Kidney (tissue), 14 donors: ENCODE measurements around the gene RPA1. TPM values are rescaled to one million over a fixed set of nuclear protein-coding genes. Genes with fewer than 3 reads are reported as not detected.

Experiments used
- DNase-seq, 5 donors: peaks; one replicate each; pipeline ENCODE4 v3.0.0-alpha.2; 2013 to 2020
- FAIRE-seq: peaks from 2 replicates; lab custom pipeline; 2012; peaks lifted over from hg19 to GRCh38; lab: Jason Lieb, UNC
- H3K27ac ChIP-seq, 2 donors: one replicate each; pipeline ENCODE4 v1.7.0; 2013; ENCODE audit warnings: low read depth in 2 of 2, low read length in 2 of 2, inconsistent platforms in 1 of 2
- H3K27me3 ChIP-seq: one replicate; pipeline ENCODE4 v1.7.1; 2013; ENCODE audit warnings: low read length, inconsistent platforms; ENCODE audit not compliant: control insufficient read depth, insufficient read depth
- H3K36me3 ChIP-seq, 3 donors: one replicate each; pipeline versions ENCODE4 v1.7.0 to v1.7.1; 2013; ENCODE audit warnings: low read length in 3 of 3, control low read depth in 1 of 3, inconsistent platforms in 1 of 3; ENCODE audit not compliant: insufficient read depth in 3 of 3, control insufficient read depth in 2 of 3
- H3K4me1 ChIP-seq, 3 donors: one replicate each; pipeline versions ENCODE4 v1.7.0 to v1.7.1; 2013; ENCODE audit warnings: low read length in 3 of 3, inconsistent platforms in 1 of 3, low read depth in 1 of 3; ENCODE audit not compliant: control insufficient read depth in 2 of 3, insufficient read depth in 2 of 3
- H3K4me3 ChIP-seq, 3 donors: one replicate each; pipeline versions ENCODE4 v1.7.0 to v1.8.1; 2013; ENCODE audit warnings: low read length in 3 of 3, control low read depth in 1 of 3, inconsistent platforms in 1 of 3
- H3K9ac ChIP-seq, 3 donors: one replicate each; pipeline versions ENCODE4 v1.7.0 to v1.7.1; 2013; ENCODE audit warnings: low read length in 3 of 3, control low read depth in 1 of 3, inconsistent platforms in 1 of 3
- H3K9me3 ChIP-seq, 3 donors: one replicate each; pipeline versions ENCODE4 v1.7.0 to v1.7.1; 2013; ENCODE audit warnings: low read length in 3 of 3, control low read depth in 1 of 3, inconsistent platforms in 1 of 3; ENCODE audit not compliant: control insufficient read depth in 2 of 3, insufficient read depth in 1 of 3
- CTCF ChIP-seq: IDR thresholded peaks from 3 replicates; pipeline ENCODE4 v1.5.1; 2012; ENCODE audit warnings: mild to moderate bottlenecking, moderate library complexity, borderline replicate concordance; ENCODE audit not compliant: insufficient read depth; ENCODE audit errors: extremely low read depth
- intact Hi-C: fragments of 100-400 bp; cut with DNase I; formaldehyde crosslinking; loops from one replicate; pipeline ENCODE4 v1.11.1; 2022
- polyA plus RNA-seq: library from polyadenylated mRNA; stranded (reverse); fragments of 350-450 nt; fragmentation: Illumina TruSeq; extraction: RNeasy Lipid Tissue Mini Kit (QIAGEN cat#74804); gene quantifications from one replicate; pipeline ENCODE4 v1.2.3, GENCODE V29; 2014; ENCODE audit warnings: low read depth, low replicate concordance; ENCODE audit not compliant: insufficient read depth
- total RNA-seq: library from RNA; stranded (reverse); fragmentation: NEBNext Ultra II Directional; extraction: Animal tissue kit (Norgen Biotek cat#: 25700); gene quantifications from one replicate; pipeline ENCODE4 v1.2.1, GENCODE V29; 2021
- donor health status: control.
- donor health status: control.
- donor health status: control.
- donor health status: control.
- donor health status: control.
- donor health status: DM: yes; HTN: yes; CAD: no.
- donor health status: Normal renal cell carcinoma (clear cell type).

The RPA1 gene
- total and polyA plus RNA-seq, 2 donors from 2014 or later = 26.1 to 89.0 TPM

GRCh38 chr17:1908699-1909309 is 79.0 kb downstream of the RPA1 start:
- FAIRE-seq (no peak), DNase-seq (peak in 4 of 5 donors; percentile 82 to 94 (median 88))
- Histone ChIP-seq H3K9ac (no peak overlapping the region), H3K27ac (no peak overlapping the region), H3K9me3 (no peaks in the 10 kb centered on the region), H3K4me1 (peaks cover 0 to 11% (median 9%) of the 10 kb centered on the region in 3 donors), H3K27me3 (peaks cover 26% of the 10 kb centered on the region), H3K4me3 (peak overlapping the region in 1 of 3 donors; percentile 35), H3K36me3 (no peaks in the 10 kb centered on the region)
- intact Hi-C loops = loop anchor here (5.0 kb wide), 1 partner anchor 133 kb away; the partner anchor contains the start of gene OVCA2
- TF ChIP-seq CTCF = peak; percentile 80

GRCh38 chr17:1909985-1910384 is 80.2 kb downstream of the RPA1 start:
- Histone ChIP-seq H3K36me3 (no peaks in the 10 kb centered on the region), H3K4me3 (no peak overlapping the region), H3K27ac (no peak overlapping the region), H3K9me3 (no peaks in the 10 kb centered on the region), H3K27me3 (peaks cover 19% of the 10 kb centered on the region), H3K4me1 (peaks cover 0 to 11% (median 9%) of the 10 kb centered on the region in 3 donors), H3K9ac (no peak overlapping the region)
- intact Hi-C loops = loop anchor here (5.0 kb wide), 2 partner anchors 117 to 132 kb away; partner anchors contain the start of genes OVCA2 and RTN4RL1
- no peak for TF ChIP-seq CTCF
- no peak for FAIRE-seq
- DNase-seq = no peak

GRCh38 chr17:1912146-1912545 is 82.3 kb downstream of the RPA1 start:
- Histone ChIP-seq H3K9ac (no peak overlapping the region), H3K27me3 (peaks cover 9% of the 10 kb centered on the region), H3K27ac (no peak overlapping the region), H3K4me1 (peaks cover 0 to 11% (median 9%) of the 10 kb centered on the region in 3 donors), H3K4me3 (no peak overlapping the region), H3K36me3 (no peaks in the 10 kb centered on the region), H3K9me3 (no peaks in the 10 kb centered on the region)
- no peak for TF ChIP-seq CTCF
- no peak for FAIRE-seq
- intact Hi-C loops = loop anchor here (5.0 kb wide), 1 partner anchor 115 kb away; the partner anchor contains the start of gene RTN4RL1
- DNase-seq = peak in 1 of 5 donors; percentile 50
